Testis (tissue), 3 donors: Measurements from ENCODE around the gene PIK3R4. TPM values are rescaled to one million over a fixed set of nuclear protein-coding genes. Genes with fewer than 3 reads are reported as not detected.

Experiments
- DNase-seq: peaks from one replicate; pipeline ENCODE4 v3.0.0-alpha.2; 2019
- H3K27ac ChIP-seq, 2 donors: fragments of 200-600 bp; sonication (generic); one replicate each; pipeline ENCODE4 v1.5.1; 2019
- H3K27me3 ChIP-seq: fragments of 200-600 bp; sonication (generic); one replicate; pipeline ENCODE4 v1.5.1; 2019
- H3K36me3 ChIP-seq: fragments of 200-600 bp; sonication (generic); one replicate; pipeline ENCODE4 v1.5.1; 2017; ENCODE audit warnings: low read depth; ENCODE audit errors: missing control alignments
- H3K4me1 ChIP-seq: fragments of 200-600 bp; sonication (generic); one replicate; pipeline ENCODE4 v1.5.1; 2019
- H3K4me3 ChIP-seq, 2 donors: fragments of 200-600 bp; sonication (generic); one replicate each; pipeline ENCODE4 v1.5.1; 2017 to 2019
- H3K9me3 ChIP-seq: fragments of 200-600 bp; sonication (generic); one replicate; pipeline ENCODE4 v1.5.1; 2017
- CTCF ChIP-seq, 3 experiments: fragments of 450-650 bp in 2 of 3; fragments of 200-600 bp in 1 of 3; sonication (generic) in 1 of 3; IDR thresholded peaks; one replicate each; pipeline ENCODE4 v1.5.1; 2016 to 2019; ENCODE audit warnings: antibody characterized with exemption in 3 of 3, mild to moderate bottlenecking in 2 of 3, moderate library complexity in 1 of 3
- POLR2A ChIP-seq: fragments of 450-650 bp; IDR thresholded peaks from one replicate; pipeline ENCODE4 v1.6.1; 2017; ENCODE audit warnings: antibody characterized with exemption, mild to moderate bottlenecking, moderate library complexity
- WGBS, 2 donors: methylation state at CpG; one replicate each; pipeline ENCODE4 v1.1.5; 2018; 5-methylcytosine and 5-hydroxymethylcytosine counted together
- intact Hi-C: fragments of 100-400 bp; cut with DNase I; formaldehyde crosslinking; loops from one replicate; pipeline ENCODE4 v1.15.1; 2023; ENCODE audit warnings: low total_unique reads
- polyA plus RNA-seq: library from polyadenylated mRNA; stranded (reverse); fragments of 350-450 nt; fragmentation: Illumina TruSeq; extraction: RNeasy Lipid Tissue Mini Kit (QIAGEN cat#74804); gene quantifications from one replicate; pipeline ENCODE4 v1.2.3, GENCODE V29; 2014; ENCODE audit warnings: low read depth, low replicate concordance; ENCODE audit not compliant: insufficient read depth
- total RNA-seq, 2 donors: library from RNA; depleted of rRNA; stranded (reverse); fragments of >200 nt; gene quantifications; one replicate each; pipeline ENCODE4 v1.2.3, GENCODE V29; 2016

The PIK3R4 gene
- total and polyA plus RNA-seq, 3 donors from 2014 or later: 35.0 to 56.1 (median 52.5) TPM

GRCh38 chr3:130738241-130738640 is 8.4 kb downstream of the PIK3R4 start:
- Histone ChIP-seq H3K4me1 (no peaks in the 10 kb centered on the region), H3K27ac (no peak overlapping the region), H3K9me3 (no peaks in the 10 kb centered on the region), H3K36me3 (no peaks in the 10 kb centered on the region), H3K4me3 (no peak overlapping the region), H3K27me3 (no peaks in the 10 kb centered on the region)
- TF ChIP-seq CTCF (IDR thresholded peaks at IDR 0.05) (no peak), POLR2A (no peak)
- DNase-seq: no peak
- WGBS, 2 donors: 89 to 95% methylated on average over 4 of the region's 4 CpGs
- intact Hi-C loops: no loop called here

- 92 to 98% methylated on average over 2 of the region's 2 CpGs for WGBS, 2 donors
- intact Hi-C loops: no loop called here
- H3K36me3 ChIP-seq: no peaks in the 10 kb centered on the region
- no peaks in the 10 kb centered on the region for H3K27me3 ChIP-seq
- no peak overlapping the region for H3K4me3 ChIP-seq
- TF ChIP-seq POLR2A: no peak
- TF ChIP-seq CTCF (IDR thresholded peaks at IDR 0.05): no peak
- H3K27ac ChIP-seq: no peak overlapping the region
- no peaks in the 10 kb centered on the region for H3K4me1 ChIP-seq
- no peaks in the 10 kb centered on the region for H3K9me3 ChIP-seq
- DNase-seq: no peak
These were observed 9.0 kb downstream of the PIK3R4 start for GRCh38 chr3:130737622-130738021.

- Histone ChIP-seq H3K27me3 (no peaks in the 10 kb centered on the region), H3K9me3 (no peaks in the 10 kb centered on the region), H3K27ac (no peak overlapping the region), H3K4me1 (no peaks in the 10 kb centered on the region), H3K36me3 (no peaks in the 10 kb centered on the region), H3K4me3 (no peak overlapping the region)
- intact Hi-C loops: no loop called here
- TF ChIP-seq CTCF (IDR thresholded peaks at IDR 0.05): no peak
- TF ChIP-seq POLR2A: no peak
- 84 to 91% methylated on average over 8 of the region's 8 CpGs for WGBS, 2 donors
- no peak for DNase-seq
These were observed 13.3 kb downstream of the PIK3R4 start for GRCh38 chr3:130733236-130733875.

GRCh38 chr3:130732501-130732900 is 14.1 kb downstream of the PIK3R4 start:
- Histone ChIP-seq H3K9me3 (no peaks in the 10 kb centered on the region), H3K27me3 (no peaks in the 10 kb centered on the region), H3K4me3 (no peak overlapping the region), H3K27ac (no peak overlapping the region), H3K4me1 (no peaks in the 10 kb centered on the region), H3K36me3 (no peaks in the 10 kb centered on the region)
- intact Hi-C loops: no loop called here
- TF ChIP-seq CTCF (IDR thresholded peaks at IDR 0.05) (no peak), POLR2A (no peak)
- DNase-seq: no peak
- 94% methylated on average over 2 of the region's 2 CpGs for WGBS, 2 donors

- Histone ChIP-seq H3K27ac (no peak overlapping the region), H3K27me3 (no peaks in the 10 kb centered on the region), H3K9me3 (no peaks in the 10 kb centered on the region), H3K4me3 (no peak overlapping the region), H3K36me3 (no peaks in the 10 kb centered on the region), H3K4me1 (no peaks in the 10 kb centered on the region)
- intact Hi-C loops: no loop called here
- 96% methylated on average over 6 of the region's 6 CpGs for WGBS, 2 donors
- no peak for TF ChIP-seq CTCF (IDR thresholded peaks at IDR 0.05)
- TF ChIP-seq POLR2A: no peak
- DNase-seq: no peak
These were observed 14.8 kb downstream of the PIK3R4 start for GRCh38 chr3:130731817-130732216.
